GM12878 (cell line): Measurements from ENCODE around the gene ZNF92. TPM values are rescaled to one million over a fixed set of nuclear protein-coding genes. Genes with fewer than 3 reads are reported as not detected.

ENCODE experiments used
- ATAC-seq: fragments of 200-7000 bp; cut with Tn5 transposase; 3 replicates; pipeline ENCODE4 v1.9.1; 2020; ENCODE audit warnings: mild to moderate bottlenecking, moderate library complexity
- BruUV-seq: library from RNA; stranded (reverse); fragments of 400-500 nt; replicated peaks from 2 replicates; lab custom pipeline; 2021; lab: Mats Ljungman, UMichigan
- CTCF ChIA-PET: fragments of 300-600 bp; sonication (Branson Sonifier 250); formaldehyde crosslinking; extraction: SDS; loops from one replicate; lab custom pipeline; 2021; ENCODE audit warnings: inconsistent platforms; lab: Yijun Ruan, JAX
- POLR2A ChIA-PET: fragments of 350-600 bp; formaldehyde crosslinking; extraction: SDS; loops from one replicate; lab custom pipeline; 2021; ENCODE audit warnings: inconsistent platforms; lab: Charles Lee
- RAD21 ChIA-PET: fragments of 300-600 bp; sonication (Branson Sonifier 250); formaldehyde crosslinking; loops from one replicate; lab custom pipeline; 2023; ENCODE audit warnings: antibody characterized with exemption; ENCODE audit not compliant: unreplicated experiment; lab: Charles Lee
- SMC1A ChIA-PET: fragments of 300-600 bp; sonication (Branson Sonifier 250); formaldehyde crosslinking; loops from one replicate; lab custom pipeline; 2023; ENCODE audit not compliant: unreplicated experiment, uncharacterized antibody; lab: Charles Lee
- DNase-seq: peaks from one replicate; pipeline ENCODE4 v3.0.0-alpha.2; 2011; ENCODE audit warnings: low read depth, low spot score
- FAIRE-seq: peaks from 3 replicates; lab custom pipeline; 2011; peaks lifted over from hg19 to GRCh38; lab: Jason Lieb, UNC
- H2AFZ ChIP-seq: 2 replicates; pipeline ENCODE4 v1.6.0; 2011; ENCODE audit warnings: low read depth, low read length, control low read depth; ENCODE audit not compliant: control insufficient read depth
- H3K27ac ChIP-seq: 2 replicates; pipeline ENCODE4 v1.5.1; 2011; ENCODE audit warnings: control low read depth; ENCODE audit not compliant: control insufficient read depth, insufficient read depth
- H3K27me3 ChIP-seq, 2 experiments: replicated peaks in 1 of 2; 2 replicates each; pipeline versions ENCODE4 v1.6.0 to v1.6.1; 2011; ENCODE audit warnings: low read length in 1 of 2; ENCODE audit not compliant: control insufficient read depth in 2 of 2, insufficient read depth in 2 of 2
- H3K36me3 ChIP-seq, 2 experiments: 2 replicates each; pipeline ENCODE4 v1.5.1; 2011; ENCODE audit warnings: low read length in 1 of 2; ENCODE audit not compliant: control insufficient read depth in 2 of 2, insufficient read depth in 2 of 2
- H3K4me1 ChIP-seq: 2 replicates; pipeline ENCODE4 v1.6.1; 2011; ENCODE audit warnings: mild to moderate bottlenecking, low read length, moderate library complexity, mixed read lengths; ENCODE audit not compliant: control insufficient read depth, insufficient read depth
- H3K4me2 ChIP-seq: 2 replicates; pipeline ENCODE4 v1.6.0; 2011; ENCODE audit warnings: control low read depth; ENCODE audit not compliant: control insufficient read depth, insufficient read depth
- H3K4me3 ChIP-seq: fragments of 200-600 bp; sonication (generic); 2 replicates; pipeline ENCODE4 v1.5.1; 2016
- H3K79me2 ChIP-seq: 2 replicates; pipeline ENCODE4 v1.6.0; 2011; ENCODE audit warnings: low read length; ENCODE audit not compliant: control insufficient read depth, insufficient read depth
- H3K9ac ChIP-seq: 2 replicates; pipeline ENCODE4 v1.8.0; 2011; ENCODE audit warnings: low read length, control low read depth, mixed read lengths; ENCODE audit not compliant: control insufficient read depth, insufficient read depth
- H3K9me3 ChIP-seq: replicated peaks from 3 replicates; pipeline ENCODE4 v1.5.1; 2011; ENCODE audit warnings: mild to moderate bottlenecking, low read length; ENCODE audit not compliant: control insufficient read depth, insufficient read depth
- H4K20me1 ChIP-seq: 2 replicates; pipeline ENCODE4 v1.6.0; 2011; ENCODE audit not compliant: control insufficient read depth, insufficient read depth
- CHD1 ChIP-seq: IDR thresholded peaks from 2 replicates; pipeline ENCODE4 v1.6.1; 2012; ENCODE audit warnings: low read depth, low read length, improper control_type of control experiment
- EZH2 ChIP-seq: IDR thresholded peaks from 2 replicates; pipeline ENCODE4 v1.6.1; 2012; ENCODE audit warnings: low read depth, mild to moderate bottlenecking, control low read depth, inconsistent platforms, low read length, borderline replicate concordance; ENCODE audit not compliant: control insufficient read depth
- JUND ChIP-seq: IDR thresholded peaks from 2 replicates; pipeline ENCODE4 v1.6.1; 2012; ENCODE audit warnings: low read depth, mild to moderate bottlenecking, low read length, improper control_type of control experiment, moderate library complexity
- MEF2B ChIP-seq: fragments of 450-650 bp; IDR thresholded peaks from 2 replicates; pipeline ENCODE4 v1.6.1; 2018; ENCODE audit warnings: mild to moderate bottlenecking, moderate library complexity; ENCODE audit not compliant: partially characterized antibody, poor library complexity, severe bottlenecking
- NR2C2 ChIP-seq: IDR thresholded peaks from 2 replicates; pipeline ENCODE4 v1.6.1; 2011; ENCODE audit warnings: borderline replicate concordance, low read depth; ENCODE audit not compliant: control insufficient read depth, insufficient read length
- NR2F1 ChIP-seq: fragments of 450-650 bp; conservative IDR thresholded peaks from 2 replicates; pipeline ENCODE4 v1.6.1; 2017; ENCODE audit warnings: mild to moderate bottlenecking
- SMAD1 ChIP-seq: fragments of 450-650 bp; IDR thresholded peaks from 2 replicates; pipeline ENCODE4 v1.6.1; 2018; ENCODE audit warnings: mild to moderate bottlenecking, low read depth; ENCODE audit not compliant: partially characterized antibody
- SREBF1 ChIP-seq: IDR thresholded peaks from 2 replicates; pipeline ENCODE4 v1.6.1; 2012; ENCODE audit warnings: mild to moderate bottlenecking, low read length
- USF1 ChIP-seq: IDR thresholded peaks from 2 replicates; pipeline ENCODE4 v1.6.1; 2011; ENCODE audit warnings: borderline replicate concordance, low read depth, mild to moderate bottlenecking, moderate library complexity, mixed read lengths, low read length; ENCODE audit not compliant: insufficient read depth; ENCODE audit errors: extremely low read length
- ZNF687 ChIP-seq: fragments of 450-650 bp; IDR thresholded peaks from 2 replicates; pipeline ENCODE4 v1.6.1; 2017; ENCODE audit warnings: mild to moderate bottlenecking, moderate library complexity
- WGBS: methylation state at CpG from one replicate; pipeline ENCODE4 v1.1.6; 2016; ENCODE audit warnings: low lambda C conversion rate; ENCODE audit not compliant: insufficient replicate concordance, insufficient coverage; ENCODE audit errors: missing lambda C conversion rate; 5-methylcytosine and 5-hydroxymethylcytosine counted together
- in situ Hi-C: fragments of 300-500 bp; cut with MboI; formaldehyde crosslinking; loops from 9 replicates; pipeline ENCODE4 v1.14.3; 2018; ENCODE audit warnings: mixed read lengths
- intact Hi-C: fragments of 100-400 bp; cut with micrococcal nuclease; formaldehyde crosslinking; loops from one replicate; pipeline ENCODE4 v1.14.2; 2022; ENCODE audit not compliant: unreplicated experiment
- polyA plus RNA-seq, 11 experiments: library from polyadenylated mRNA; depleted of rRNA in 4 of 11; unstranded in 6 of 11; stranded (reverse) in 5 of 11; fragments of >200 nt; fragmentation: Nextera tagmentation in 4 of 11; fragmentation: Illumina TruSeq in 1 of 11; extraction: Ambion mirVana in 4 of 11; extraction: Trizol in 1 of 11; gene quantifications; 1 replicate in 1 of 11; 2 replicates in 10 of 11; pipeline versions ENCODE4 v1.2.1 to v1.2.3, GENCODE V29; 2011 to 2016; ENCODE audit warnings: inconsistent platforms in 2 of 11, missing spikeins in 2 of 11, low read depth in 1 of 11
- total RNA-seq, 4 experiments: library from RNA; depleted of rRNA in 3 of 4; stranded (reverse); fragments of >200 nt in 3 of 4; fragmentation: Illumina TruSeq in 1 of 4; extraction: Trizol in 1 of 4; gene quantifications; 2 replicates each; pipeline versions ENCODE4 v1.2.1 to v1.2.3, GENCODE V29; 2013 to 2021

The ZNF92 gene
- total and polyA plus RNA-seq, 10 of the 15 experiments (the other 5 are each of a cell fraction or from before 2014, with no cell fraction given), result 6.7 to 27.6 (median 14.3) TPM

DNA sequence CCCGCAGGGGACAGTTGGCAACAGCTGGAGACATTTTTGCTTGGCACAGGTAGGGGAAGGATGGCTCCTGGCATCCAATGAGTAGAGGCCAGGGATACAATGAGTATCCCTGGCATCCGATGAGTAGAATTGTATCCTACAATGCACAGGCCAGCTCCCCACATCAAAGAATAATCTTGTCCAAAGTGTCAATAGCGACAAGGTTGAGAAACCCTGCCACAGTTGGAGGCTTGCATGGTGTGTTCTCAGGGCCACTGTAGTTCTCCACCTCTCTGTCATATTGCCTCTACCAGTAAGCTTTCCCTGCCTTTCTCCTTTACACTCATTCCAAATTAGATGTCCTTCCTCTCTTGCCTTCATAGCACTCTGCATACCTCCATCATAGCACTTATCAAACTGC, 60.7 kb downstream of the ZNF92 start:
- no TSS peak for BruUV-seq
- ATAC-seq, result no peak
- FAIRE-seq, result no peak
- RAD21 ChIA-PET, result no interaction called here
- Histone ChIP-seq H3K4me1 (no peaks in the 10 kb centered on the region), H3K9ac (no peak overlapping the region), H3K4me2 (no peak overlapping the region), H4K20me1 (no peaks in the 10 kb centered on the region), H2AFZ (no peak overlapping the region), H3K79me2 (no peaks in the 10 kb centered on the region), H3K27me3 (no peaks in the 10 kb centered on the region), H3K27ac (no peak overlapping the region), H3K36me3 (no peaks in the 10 kb centered on the region), H3K9me3 (peaks cover 3% of the 10 kb centered on the region; the same call in 2 of the 3 replicates), H3K4me3 (no peak overlapping the region)
- WGBS, result 64% methylated on average over 3 of the region's 3 CpGs
- CTCF ChIA-PET, result no interaction called here
- TF ChIP-seq USF1 (no peak), SREBF1 (no peak), JUND (no peak), SMAD1 (no peak), EZH2 (no peak), CHD1 (no peak), MEF2B (no peak), NR2C2 (no peak), NR2F1 (no peak), ZNF687 (no peak)
- intact Hi-C loops (no loop called here), in situ Hi-C loops (no loop called here)
- SMC1A ChIA-PET, result no interaction called here
- no peak for DNase-seq
- POLR2A ChIA-PET, result no interaction called here
